Measurements from ENCODE around the gene BICRAL.
A peak's percentile ranks its signal among the peaks of the same experiment; 100 is the strongest.
"Not testable (repeated sequence)": the region's sequence is repeated elsewhere in the genome, so short reads cannot be mapped to it uniquely, and the experiment has no call there.

Gene BICRAL

GRCh38 chr6:42846505-42846904, 64.7 kb downstream of the BICRAL start:
- DNase-seq (ENCODE audit: low spot score) = no peak

GRCh38 chr6:42848700-42849099, 66.8 kb downstream of the BICRAL start:
- DNase-seq (ENCODE audit: low spot score) = no peak

- no peak for DNase-seq (ENCODE audit: low spot score)
Observed at GRCh38 chr6:42851599-42851998, 69.7 kb downstream of the BICRAL start.

- DNase-seq (ENCODE audit: low spot score) = no peak
Observed at GRCh38 chr6:42860036-42860435, 78.2 kb downstream of the BICRAL start.

GRCh38 chr6:42860481-42860880, 78.6 kb downstream of the BICRAL start:
- DNase-seq (ENCODE audit: low spot score) = no peak

GRCh38 chr6:42864602-42865001, 82.8 kb downstream of the BICRAL start:
- DNase-seq (ENCODE audit: low spot score) = no peak

GRCh38 chr6:42870145-42870936, 88.5 kb downstream of the BICRAL start:
- DNase-seq (ENCODE audit: low spot score) = no peak

GRCh38 chr6:42871711-42872110, 89.9 kb downstream of the BICRAL start:
- DNase-seq (ENCODE audit: low spot score) = no peak

GRCh38 chr6:42873313-42873712, 91.5 kb downstream of the BICRAL start:
- no peak for DNase-seq (ENCODE audit: low spot score)

- DNase-seq (ENCODE audit: low spot score) = no peak
Observed at GRCh38 chr6:42877695-42878094, 95.8 kb downstream of the BICRAL start.

GRCh38 chr6:42879372-42880239, 97.8 kb downstream of the BICRAL start, which contains the start of gene RPL7L1:
Gene RPL7L1, plus strand, starts transcription at chr6:42879616. Its CDS starts 295 bp downstream, at chr6:42879911.
- peak; percentile 76 for DNase-seq (ENCODE audit: low spot score)

GRCh38 chr6:42880240-42880817, 98.5 kb downstream of the BICRAL start:
- not testable (repeated sequence) for DNase-seq (ENCODE audit: low spot score)

GRCh38 chr6:42880871-42881270, 99.0 kb downstream of the BICRAL start:
- not testable (repeated sequence) for DNase-seq (ENCODE audit: low spot score)

- no peak for DNase-seq (ENCODE audit: low spot score)
Observed at GRCh38 chr6:42885702-42886101, 103.8 kb downstream of the BICRAL start.

GRCh38 chr6:42888201-42888600, 106.3 kb downstream of the BICRAL start:
- DNase-seq (ENCODE audit: low spot score) = not testable (repeated sequence)

GRCh38 chr6:42889815-42890214, 108.0 kb downstream of the BICRAL start:
- DNase-seq (ENCODE audit: low spot score) = no peak

GRCh38 chr6:42890311-42891198, 108.7 kb downstream of the BICRAL start:
- DNase-seq (ENCODE audit: low spot score) = peak; percentile 93

- no peak for DNase-seq (ENCODE audit: low spot score)
Observed at GRCh38 chr6:42891199-42891722, 109.4 kb downstream of the BICRAL start.

GRCh38 chr6:42894041-42894828, 112.4 kb downstream of the BICRAL start:
- not testable (repeated sequence) for DNase-seq (ENCODE audit: low spot score)

- DNase-seq (ENCODE audit: low spot score) = no peak
Observed at GRCh38 chr6:42896178-42896719, 114.4 kb downstream of the BICRAL start.

All from hepatic stellate cell (primary cell).